GM21447 (cell line): Measurements from ENCODE around the gene GRID1.
"Not testable (repeated sequence)": the region's sequence is repeated elsewhere in the genome, so short reads cannot be mapped to it uniquely, and the experiment has no call there.

ENCODE experiments used
- ATAC-seq: cut with Tn5 transposase; IDR thresholded peaks from one replicate; pipeline ENCODE4 v1.9.1; 2021; ENCODE audit not compliant: unreplicated experiment

The GRID1 gene

DNA sequence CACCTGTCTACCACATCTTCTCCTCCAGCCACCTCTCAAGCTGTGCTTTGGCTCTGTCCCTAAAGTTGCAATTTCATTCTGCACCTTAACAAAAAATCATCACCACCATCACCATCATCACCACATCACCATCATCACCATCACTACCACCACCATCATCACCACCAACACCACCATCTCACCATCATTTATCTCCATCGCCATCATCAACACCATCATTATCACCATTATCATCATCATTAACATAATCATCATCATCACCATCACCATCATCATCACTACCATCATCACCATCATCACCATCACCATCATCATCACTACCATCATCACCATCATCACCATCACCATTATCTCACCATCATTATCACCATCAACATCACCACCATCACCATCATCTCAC, 245.4 kb downstream of the GRID1 start:
- ATAC-seq = no peak

DNA sequence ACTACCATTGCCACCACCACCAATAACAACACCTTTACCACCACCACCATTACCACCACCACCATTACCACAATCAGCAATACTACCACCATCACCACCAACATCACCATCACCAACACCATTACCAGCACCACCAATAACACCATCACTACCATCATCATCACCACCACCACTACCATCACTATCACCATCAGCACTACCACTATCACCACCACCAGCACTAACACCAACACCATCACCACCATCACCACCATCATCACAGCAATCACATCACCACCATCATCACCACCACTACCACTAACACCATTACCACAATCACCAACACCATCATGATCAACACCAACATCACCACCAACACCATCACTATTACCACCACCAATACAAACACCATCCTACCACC, 249.5 kb downstream of the GRID1 start:
- ATAC-seq = no peak

DNA sequence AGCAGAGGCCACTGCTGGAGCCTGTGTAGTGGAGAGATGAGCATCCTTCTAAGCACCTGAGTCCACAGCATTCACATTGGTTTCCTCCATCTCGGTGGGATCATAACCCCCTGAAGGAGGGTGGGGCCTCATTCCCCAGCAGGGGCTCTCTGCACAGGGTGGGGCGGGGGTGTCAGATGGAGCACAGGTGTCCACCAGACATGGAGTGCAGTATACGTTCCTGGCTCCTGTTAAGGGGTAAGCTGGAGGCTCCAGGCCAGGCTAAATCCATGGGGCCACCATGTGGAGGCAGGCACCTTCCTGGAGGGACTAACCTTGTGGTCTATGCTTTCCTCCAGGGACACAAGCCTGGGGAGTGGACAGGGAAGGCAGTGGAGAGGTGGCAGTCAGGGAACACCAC, 252.6 kb downstream of the GRID1 start:
- no peak for ATAC-seq

DNA sequence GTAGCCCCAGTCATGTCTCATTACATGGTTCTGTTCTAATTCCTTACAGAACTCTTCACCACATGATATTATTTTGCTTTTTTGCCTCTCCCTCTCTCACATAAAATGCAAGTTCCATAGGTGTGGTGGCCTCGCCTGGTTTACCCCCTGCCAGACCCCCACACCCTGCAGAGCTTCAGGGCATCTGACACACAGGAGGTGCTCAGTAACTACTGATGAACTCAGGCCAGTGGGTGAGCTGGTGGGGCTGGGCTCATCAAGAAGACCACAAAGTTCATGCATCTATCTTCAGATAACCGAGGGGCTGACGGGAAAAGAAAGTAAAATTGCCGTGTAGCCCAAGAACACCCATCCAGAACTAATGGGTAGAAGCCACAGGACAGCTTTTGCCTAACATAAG, 253.1 kb downstream of the GRID1 start:
- ATAC-seq = no peak

DNA sequence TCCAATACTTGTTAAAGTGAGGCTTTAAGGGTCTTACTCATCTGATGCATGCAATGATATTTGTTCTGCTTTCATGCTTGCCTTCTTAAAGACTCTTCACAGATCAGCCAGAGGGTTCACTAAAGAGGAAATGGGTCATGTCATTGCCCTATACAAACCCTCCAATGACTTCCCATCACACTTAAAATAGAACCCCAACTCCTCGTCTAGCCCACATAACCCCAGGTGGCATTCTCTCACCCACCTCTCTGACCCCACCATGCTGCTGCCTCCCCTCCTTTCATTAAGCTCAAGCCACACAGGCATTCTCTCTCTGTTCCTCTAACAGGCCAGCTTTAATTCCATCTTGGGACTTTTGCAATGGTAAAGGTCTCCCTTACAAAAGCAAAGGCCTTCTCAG, 253.6 kb downstream of the GRID1 start:
- ATAC-seq = no peak

DNA sequence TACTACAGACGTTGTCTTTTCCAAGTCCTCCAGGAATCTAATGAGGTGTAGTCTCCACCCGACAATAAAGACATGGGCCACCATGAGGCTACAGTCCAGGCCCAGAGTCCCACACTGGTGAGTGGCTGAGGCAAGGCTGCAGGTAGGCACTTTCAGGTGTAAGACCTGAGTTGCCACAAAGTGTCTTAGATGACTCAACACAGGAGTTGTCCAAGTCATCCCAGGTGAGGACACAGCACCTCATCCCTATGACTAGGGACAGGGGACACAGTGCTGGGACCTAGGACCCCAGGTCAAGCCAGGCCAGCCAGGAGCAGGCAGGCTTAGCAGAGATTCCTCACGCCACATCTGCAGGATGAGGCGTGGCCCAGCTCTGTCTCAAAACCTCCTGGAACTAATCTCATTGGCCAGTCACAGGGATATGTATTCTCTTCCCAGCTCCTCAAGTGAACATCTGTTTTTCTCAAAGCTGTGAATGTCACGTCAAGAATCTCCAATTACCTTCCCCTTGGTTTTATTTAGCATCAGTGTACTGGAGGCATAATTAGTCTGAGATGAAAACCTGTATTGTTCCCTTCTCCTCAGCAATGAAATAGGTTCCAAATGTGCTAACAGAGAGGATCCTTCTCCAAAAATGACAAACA, 254.6 kb downstream of the GRID1 start:
- ATAC-seq = no peak

DNA sequence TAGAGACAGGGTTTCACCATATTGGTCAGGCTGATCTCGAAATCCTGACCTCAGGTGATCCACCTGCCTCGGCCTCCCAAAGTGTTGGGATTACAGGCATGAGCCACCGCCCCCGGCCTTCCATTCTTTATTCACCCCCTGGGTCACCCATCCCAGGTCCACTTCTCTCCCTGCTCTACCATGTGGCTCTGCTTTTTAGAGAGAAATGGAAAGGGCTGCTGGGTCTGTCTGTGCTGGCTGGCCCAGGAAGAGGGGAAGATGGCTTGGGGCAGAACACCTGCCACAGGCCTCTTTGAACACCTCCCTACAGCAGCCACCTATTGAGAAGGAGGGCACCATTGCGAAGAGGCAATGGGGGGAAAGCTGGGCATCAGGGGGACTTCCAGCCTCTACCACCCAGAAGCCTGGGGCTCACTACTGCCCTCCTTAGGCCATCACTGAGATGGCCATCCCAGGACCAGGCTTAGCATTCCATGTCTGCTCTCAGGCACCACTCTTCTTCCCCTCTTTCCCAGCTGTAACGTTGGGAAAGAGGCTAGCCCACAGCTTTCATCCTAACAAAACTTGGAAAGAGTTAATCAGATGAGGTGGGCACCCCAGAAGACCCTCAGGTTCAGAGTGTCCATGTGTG, 256.3 kb downstream of the GRID1 start:
- no peak for ATAC-seq

DNA sequence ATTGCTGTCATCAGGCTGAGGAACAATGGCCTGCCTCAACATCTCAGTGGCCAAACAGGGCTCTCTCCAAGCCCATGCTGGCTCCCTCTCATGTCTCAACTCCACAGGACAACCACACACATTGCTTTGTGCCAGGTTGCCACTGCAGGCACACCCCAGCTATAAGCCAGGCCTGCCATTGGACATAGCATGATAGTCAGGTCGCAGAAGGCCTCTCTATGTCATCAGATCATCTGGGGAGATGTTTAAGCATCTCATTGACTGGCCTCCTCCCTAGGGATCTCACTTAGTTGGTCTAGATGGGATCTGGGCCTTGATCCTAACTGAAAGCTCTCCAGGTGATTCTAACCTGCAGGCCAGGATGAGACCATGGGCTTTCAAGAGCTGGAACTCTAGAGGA, 257.2 kb downstream of the GRID1 start:
- ATAC-seq = no peak

DNA sequence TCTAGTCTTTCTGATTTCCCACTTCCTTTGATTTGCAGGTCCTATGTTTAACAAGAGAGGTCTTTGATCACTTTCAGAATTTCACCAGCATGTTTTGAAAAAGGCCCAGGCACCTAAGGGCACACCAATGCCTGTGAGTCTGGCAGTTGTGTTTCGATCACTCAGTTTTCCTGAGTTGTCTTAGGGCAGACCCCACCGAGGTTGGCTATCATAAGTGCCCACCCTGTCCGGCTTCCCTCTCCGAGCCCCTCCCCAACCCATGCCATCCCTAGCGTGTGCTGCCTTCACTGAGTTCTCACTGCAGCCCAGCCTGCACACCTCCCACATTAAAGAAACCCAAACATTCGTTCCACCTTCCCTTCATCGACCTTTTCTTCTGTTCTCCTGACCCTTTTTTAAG, 257.9 kb downstream of the GRID1 start:
- no peak for ATAC-seq

DNA sequence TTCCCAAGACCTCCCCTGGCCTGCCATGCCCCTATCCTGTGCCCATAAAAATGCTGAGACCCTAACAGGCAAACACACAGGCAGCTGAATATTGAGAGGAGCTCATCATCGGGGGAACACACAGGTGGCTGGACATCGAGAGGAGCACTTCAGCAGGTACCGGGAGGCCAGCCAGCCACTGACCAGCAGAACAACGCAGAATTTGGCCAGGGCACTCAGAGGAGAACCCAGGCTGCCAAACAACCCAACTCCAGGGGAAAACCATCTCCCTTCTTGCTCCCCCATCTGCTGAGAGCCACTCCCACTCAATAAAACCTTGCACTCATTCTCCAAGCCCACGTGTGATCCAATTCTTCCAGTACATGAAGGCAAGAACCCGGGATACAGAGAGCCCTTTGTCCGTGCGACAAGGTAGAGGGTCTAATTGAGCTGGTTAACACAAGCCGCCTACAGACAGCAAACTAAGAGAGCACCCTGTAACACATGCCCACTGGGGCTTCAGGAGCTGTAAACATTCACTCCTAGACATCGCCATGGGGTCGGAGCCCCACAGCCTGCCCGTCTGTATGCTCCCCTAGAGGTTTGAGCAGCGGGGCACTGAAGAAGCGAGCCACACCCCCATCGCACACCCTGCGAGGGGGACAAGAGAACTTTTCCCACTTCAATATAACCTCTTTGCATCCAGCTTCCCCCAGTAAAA, 258.8 kb downstream of the GRID1 start:
- not testable (repeated sequence) for ATAC-seq

DNA sequence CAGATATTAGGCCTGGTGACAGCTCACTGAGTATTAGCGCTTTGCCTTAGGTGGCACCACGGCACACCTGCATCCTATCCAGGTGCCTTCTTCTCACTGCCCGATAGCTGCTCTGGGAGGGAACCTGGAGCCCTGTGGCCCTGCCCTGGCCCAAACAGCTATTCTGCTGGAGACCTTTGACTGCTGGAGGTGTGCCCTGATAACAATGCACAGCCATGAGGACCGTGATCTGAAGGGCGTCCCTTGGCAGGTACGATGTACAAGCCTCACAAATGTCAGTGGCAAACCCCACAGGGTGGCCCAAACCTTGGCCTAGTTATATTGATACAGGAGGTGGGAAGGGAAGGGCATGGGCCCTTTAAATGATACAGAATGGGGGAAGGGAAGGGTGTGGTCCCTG, 259.5 kb downstream of the GRID1 start:
- ATAC-seq = no peak

DNA sequence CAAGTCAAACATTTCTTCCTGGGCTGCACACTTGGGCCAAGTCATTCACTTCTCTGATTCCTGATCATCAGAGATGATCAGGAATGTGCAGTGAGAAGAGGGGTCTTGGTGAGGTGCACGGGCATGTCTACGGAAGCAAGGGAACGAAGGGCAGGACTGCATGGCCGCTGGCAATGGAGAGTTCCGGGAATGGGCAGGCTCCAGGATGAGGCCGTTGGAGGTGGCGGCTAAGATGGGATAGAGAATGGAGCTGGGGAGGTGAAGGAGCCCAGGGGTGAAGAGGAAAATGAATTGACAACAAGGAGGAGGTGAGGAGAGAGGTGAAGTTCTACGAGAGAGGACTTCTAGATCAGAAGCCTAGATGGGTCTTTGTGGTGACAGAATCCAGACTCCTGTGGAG, 260.0 kb downstream of the GRID1 start:
- ATAC-seq = no peak

DNA sequence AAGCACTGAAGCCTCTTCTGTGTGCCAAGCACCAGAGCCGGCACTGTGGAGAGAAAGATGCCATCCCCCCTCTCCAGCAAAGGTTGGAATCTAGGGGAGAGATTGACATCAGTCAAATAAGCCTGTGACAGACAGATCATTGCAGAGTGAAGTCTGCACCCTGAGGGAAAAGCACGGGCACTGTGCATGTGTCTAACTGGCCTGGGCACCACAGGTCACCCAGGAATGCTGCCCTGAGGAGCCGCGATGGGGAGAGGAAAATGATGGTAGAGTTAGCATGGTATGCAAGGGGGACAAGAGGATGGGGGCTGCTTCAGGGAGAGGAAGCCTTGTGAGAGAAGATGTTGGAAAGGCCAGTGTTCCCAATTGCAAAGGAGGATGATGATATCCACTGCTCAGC, 261.0 kb downstream of the GRID1 start:
- no peak for ATAC-seq

DNA sequence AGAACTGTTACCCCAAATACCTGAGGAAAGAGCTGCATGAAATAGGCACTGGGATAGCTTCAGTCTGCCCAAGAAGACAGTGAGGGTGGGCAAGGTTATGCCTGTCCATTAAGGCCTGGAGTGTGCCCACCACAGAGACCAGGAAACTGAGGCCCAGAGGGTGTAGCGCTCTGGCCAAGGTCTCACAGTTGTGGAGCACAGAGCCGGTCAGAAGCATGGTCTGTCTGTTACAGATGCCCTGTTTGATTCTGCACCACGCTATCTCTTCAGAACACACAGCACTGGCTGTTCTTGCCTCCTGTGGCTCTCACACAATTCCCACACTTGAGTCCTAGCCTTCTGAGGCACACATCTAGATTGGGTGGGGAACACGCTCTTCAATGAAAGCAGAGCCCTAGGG, 261.4 kb downstream of the GRID1 start:
- ATAC-seq = no peak

DNA sequence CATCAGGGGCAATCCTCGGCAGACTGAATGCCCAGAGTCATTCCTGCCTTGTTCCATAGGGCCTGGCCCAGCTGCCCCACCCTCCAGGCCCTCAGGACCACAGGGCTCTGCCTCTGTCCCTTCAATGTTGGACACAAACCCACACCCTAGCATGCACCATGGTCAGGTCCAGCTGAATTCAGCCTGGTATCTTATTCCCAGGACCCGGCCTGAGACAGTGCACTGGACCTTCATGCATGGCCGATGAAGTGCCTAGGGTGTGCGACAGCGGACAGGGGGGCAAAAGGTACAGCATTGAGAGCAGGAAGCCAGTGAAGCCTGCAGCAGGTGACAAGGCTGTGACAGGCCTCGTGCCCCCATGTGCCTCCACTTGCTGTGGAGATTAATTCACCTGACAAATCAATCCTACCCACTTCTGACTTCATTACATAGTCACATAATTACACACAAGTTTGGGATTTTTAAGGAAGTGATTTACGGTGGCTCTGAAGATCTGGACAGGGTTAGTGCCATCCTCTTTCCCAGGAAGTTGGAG, 261.9 kb downstream of the GRID1 start:
- ATAC-seq = no peak

DNA sequence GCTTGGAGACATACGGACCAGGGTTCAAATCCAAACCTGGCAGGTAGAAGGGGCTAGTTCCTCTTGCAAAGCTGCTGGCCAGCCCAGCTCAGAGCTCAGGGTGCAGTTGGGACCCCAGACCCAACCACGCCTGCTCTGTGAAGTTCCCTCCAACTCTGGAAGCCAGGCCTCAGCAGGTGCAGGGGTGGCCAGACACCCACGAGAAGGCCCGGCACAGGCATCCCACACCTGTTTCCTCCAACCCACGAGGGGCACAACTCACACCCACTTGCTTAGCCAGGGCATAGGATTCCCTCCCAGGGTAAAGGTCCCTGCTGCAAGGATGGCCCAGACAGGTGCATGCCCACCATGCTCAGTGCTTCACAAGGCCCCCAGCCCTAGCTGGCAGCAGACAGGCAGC, 262.4 kb downstream of the GRID1 start:
- no peak for ATAC-seq

DNA sequence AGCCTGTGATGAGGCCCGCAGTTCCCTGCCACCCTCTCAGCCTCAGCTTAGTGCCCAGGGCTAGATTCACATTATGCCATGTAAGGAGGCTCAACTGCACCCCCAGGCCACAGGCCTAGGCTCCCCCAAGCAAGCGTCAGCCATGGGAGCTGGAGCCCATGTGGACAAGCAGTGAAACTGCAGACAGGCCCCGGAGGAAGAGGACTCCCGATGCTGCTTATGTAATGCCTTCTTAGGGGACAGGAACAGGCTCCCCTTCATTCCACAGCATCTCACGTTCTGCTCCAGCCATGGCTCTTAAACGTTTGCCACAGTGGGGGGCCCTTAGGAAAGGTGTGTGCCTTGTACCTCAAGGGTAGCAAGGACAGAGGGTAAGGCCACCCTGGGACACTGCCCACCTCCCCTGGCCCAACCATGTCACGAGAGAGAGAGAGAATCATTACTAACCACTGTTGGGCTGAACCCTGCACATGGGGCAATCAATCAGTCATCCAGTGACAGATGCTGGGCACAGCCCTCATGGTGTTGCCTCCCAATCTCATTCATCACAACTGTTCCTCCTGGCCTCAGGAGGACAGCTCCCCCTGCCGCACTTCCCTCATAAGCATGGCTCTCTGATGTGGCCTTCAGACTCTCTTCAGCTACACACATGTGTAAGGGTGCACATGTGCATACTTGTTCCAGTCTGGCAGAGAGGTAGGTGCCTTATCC, 263.0 kb downstream of the GRID1 start:
- ATAC-seq = no peak

DNA sequence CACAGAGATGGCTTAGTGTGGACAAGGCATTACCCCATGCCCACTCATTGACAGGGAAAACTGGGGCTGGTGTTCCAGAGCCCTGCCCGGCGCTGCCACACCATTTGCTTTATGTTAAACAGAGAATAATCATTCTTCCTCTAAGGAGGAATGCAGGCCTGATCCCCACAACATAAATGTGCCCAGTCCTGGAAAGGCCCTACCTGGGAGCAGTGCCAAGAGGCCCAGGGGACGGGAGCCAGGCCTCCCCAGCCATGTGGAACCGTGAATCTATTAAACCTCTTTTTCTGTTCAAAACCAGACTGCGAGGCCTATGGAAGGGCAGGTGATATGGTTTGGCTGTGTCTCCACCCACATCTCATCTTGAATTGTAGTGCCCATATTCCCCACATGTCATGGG, 264.1 kb downstream of the GRID1 start:
- ATAC-seq = no peak

DNA sequence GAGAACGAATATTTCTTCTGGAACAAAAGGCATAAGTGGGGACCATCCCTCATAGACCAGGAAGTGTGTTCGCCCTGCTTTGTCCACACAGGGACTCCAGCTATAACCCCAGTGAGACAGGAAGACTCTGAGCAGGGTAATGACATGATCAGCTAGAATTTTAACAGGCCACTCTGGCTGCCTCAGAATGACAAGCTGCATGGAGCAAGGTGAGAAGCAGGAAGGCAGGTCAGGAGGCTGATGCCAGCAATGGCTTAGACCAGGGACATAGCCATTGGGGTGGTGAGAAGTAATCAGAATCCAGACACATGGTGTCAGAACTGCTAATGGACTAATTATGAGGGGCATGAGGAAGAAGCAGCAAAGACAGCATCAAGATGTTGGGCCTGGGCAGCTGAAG, 264.6 kb downstream of the GRID1 start:
- no peak for ATAC-seq

DNA sequence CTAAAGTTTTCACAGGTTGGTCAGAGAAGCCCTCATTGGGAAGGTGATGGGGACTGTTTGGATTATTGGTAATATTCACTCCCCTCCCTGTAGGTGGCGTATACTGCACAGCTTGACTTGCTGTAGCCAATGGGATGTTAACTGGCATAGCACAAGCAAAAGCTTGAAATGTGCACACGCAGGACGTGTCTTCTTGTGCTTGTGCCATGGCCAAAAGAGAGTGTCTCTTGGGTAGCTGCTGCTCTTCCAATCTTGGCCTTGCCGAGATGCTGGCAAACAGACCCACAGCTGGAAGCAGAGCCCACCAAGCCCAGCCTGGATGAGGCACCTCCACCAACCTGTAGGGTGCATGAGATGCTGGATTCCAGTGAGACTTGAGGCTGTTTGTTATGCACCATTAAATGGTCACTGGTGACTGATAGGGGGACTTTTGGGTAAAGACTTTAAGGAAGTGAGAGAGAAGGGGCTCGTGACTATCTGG, 266.0 kb downstream of the GRID1 start:
- ATAC-seq = peak; percentile 76

DNA sequence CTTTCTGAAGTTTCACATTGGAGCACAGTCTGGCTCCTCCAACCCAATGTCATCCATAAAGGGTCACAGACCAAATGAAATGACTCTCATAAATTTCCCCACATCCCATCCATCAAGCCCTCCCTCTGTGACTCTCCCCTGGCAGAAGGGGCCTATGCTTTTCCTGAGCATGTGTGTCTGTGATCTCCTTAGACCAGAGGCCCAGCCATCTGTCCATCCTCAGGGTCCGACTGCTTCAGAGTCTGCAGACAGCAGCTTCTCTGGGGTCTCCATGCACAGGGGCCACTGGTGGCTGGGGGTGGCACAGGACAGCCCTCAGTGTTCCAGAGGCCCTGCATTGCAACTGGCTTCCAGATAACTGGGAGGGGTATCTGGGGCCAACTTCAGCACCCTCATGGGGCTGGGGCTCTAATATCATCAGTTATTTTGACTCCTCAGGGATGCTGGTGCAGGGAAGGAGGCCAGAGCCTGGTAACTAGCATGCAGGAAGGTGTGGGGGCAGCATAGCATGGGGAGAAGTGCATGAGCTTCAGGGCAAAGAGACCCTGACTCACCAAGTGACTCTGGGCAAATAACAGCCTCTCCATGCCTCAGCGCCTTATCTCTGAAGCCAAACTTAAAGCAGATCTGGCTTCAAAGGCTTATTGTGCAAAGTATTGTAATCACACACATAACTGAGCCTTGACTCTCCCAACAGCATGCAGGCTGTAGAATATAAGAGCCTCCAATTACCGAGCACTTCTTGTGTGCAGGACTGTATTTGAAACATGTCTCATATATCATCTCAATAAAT, 266.9 kb downstream of the GRID1 start:
- no peak for ATAC-seq
